NCI-H460 (cell line): Measurements from ENCODE around the gene HYAL2. TPM values are rescaled to one million over a fixed set of nuclear protein-coding genes. Genes with fewer than 3 reads are reported as not detected.
"Not testable (repeated sequence)": the region's sequence is repeated elsewhere in the genome, so short reads cannot be mapped to it uniquely, and the experiment has no call there.

ENCODE experiments used
- DNase-seq: peaks from one replicate; pipeline ENCODE4 v3.0.0-alpha.2; 2016; ENCODE audit warnings: low read depth; ENCODE audit errors: extremely low read depth
- total RNA-seq: library from RNA; depleted of rRNA; stranded (reverse); fragments of >200 nt; shearing (Covaris generic); gene quantifications from 2 replicates; pipeline ENCODE4 v1.2.3, GENCODE V29; 2014

HYAL2 gene
- total RNA-seq, 1 experiment from 2014 or later = 19.9 TPM

DNA sequence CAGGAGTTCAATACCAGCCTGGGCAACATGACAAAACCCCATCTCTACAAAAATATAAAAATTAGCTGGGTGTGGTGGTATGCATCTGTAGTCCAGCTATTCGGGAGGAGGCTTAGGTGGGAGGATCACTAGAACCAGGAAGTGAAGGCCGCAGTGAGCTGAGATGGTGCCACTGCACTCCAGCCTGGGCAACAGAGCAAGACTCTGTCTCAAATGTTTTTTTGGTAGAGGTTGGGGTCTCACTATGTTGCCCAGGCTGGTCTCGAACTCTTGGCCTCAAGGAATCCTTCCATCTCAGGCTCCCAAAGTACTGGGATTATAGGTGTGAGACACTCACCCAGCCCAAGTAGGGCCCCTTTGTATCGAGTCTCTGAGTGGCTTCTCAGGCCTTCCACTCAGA is 28.5 kb downstream of the HYAL2 start:
- DNase-seq = no peak

DNA sequence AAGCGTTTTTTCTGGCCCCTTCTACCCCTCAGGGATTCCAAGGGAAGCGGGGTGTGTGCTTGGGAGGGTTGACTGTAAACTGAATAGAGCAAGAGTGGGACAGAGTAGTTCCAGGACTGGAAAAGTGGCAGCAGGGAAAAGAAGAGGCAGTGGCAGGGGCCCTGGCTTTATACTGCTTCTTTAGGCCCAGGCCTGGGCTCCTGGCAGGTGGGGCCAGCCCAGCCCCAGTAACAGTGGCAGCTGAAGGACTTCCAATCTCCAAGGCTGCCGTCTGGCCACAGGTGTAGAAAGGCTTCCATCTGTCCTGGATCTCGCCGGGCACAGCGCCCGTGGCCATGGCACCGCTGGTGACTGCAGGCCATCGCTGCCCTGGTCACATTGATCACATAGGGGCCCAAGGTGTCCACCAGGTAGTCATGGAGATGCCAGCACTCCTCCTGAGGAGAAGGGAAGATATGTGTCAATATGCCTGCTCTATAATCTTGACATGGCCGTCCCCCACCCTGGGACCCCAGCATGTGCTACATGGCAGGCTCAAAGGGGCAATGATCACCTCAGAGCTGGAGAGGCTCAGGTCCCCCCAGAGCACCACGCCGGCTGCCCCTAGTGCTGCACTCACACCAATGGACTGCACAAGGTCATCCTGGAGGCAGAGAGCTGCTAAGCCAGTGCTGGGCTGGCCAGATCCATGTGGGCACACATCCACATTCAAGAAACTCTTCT is 29.3 kb downstream of the HYAL2 start:
- no peak for DNase-seq

DNA sequence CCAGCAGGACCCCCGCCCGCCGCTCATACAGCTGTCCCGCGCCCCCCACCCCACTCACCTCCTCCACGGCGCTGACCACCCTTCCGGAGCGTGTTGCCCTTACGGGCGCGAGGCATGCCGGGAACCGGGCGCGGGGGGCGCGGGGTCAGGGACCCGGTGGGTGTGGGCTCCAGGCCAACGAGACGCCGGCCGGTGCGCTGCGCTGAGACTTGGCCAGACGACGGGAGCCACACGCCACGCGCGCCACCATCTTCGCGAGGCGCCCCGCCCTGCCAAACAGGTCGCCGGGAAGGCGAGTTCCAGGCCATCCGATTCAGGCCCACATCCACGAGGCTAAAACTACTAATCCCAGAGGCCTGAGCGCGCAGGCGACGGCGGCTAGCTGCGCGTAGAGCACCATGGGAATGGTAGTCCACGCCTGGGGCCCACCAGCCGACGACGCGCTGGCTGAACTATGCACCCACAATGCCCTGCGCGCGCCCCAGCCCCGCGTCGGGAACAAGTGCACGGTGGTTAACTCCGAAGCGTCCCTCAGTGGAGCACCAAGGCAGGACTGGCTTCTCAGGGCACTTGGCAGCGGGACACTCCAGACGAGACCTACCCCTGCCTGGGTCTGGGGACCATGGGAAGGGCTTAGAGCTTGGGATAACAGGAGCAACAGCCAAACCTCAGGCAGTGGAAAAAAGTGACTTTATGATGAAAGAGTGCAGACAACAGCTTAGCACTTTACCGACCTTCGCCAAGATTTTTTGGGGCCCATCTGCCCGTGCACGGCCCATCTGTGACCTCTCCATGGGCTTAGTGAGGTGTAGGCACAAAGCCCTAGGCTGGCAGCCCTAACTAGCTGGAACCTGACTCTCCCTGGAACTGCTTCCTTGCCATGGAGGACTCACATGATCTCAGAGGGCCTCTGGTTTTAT is 30.1 kb downstream of the HYAL2 start, which contains the start of gene IFRD2:
Gene IFRD2 (minus strand): TSS at position 271 of the 920 bp plus-strand sequence. CDS start 155 bp downstream, at position 116.
- peak; percentile 94 for DNase-seq

DNA sequence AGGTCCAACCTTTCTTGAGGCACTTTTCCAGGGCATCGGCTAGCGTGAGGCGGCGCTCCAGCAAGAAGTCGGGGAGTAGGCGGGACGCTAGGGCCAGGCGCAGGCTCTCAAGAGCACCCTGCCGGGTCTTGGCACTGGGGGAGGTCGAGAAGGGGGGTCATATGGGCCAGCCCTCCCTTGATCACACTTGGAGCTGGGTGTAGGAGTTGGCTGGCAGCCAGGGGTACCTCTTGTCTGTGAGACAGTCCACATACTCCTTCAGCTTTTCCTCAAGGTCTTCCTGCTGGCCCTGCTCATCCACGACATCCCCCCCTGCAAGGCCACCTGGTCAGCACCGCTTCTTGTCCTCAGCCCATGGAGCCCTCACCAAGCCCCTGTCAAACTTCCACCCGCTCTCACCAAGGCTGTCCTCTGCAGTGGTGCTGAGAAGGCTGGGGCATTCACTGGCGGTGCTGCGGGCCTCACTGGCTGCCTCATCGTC is 32.3 kb downstream of the HYAL2 start:
- no peak for DNase-seq

DNA sequence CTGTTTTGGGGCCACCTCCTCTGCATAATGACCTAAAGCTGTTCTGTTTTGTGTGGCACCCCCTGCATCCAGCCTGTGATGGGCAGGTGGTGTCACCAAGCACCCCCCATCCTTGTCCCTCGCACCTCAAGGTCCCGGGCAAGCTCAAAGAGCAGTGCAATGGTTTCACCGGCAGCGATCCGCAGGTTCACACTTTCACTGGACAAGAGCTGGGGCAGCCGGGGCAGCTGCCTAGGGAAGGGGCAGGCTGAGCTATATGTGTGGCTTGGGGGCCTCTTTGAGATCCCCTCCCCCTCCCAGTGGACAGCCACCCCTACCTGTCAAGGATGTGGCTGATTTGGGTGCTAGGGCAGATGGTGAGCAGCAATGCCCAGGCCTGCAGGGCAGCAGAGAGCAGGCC is 33.4 kb downstream of the HYAL2 start:
- no peak for DNase-seq

DNA sequence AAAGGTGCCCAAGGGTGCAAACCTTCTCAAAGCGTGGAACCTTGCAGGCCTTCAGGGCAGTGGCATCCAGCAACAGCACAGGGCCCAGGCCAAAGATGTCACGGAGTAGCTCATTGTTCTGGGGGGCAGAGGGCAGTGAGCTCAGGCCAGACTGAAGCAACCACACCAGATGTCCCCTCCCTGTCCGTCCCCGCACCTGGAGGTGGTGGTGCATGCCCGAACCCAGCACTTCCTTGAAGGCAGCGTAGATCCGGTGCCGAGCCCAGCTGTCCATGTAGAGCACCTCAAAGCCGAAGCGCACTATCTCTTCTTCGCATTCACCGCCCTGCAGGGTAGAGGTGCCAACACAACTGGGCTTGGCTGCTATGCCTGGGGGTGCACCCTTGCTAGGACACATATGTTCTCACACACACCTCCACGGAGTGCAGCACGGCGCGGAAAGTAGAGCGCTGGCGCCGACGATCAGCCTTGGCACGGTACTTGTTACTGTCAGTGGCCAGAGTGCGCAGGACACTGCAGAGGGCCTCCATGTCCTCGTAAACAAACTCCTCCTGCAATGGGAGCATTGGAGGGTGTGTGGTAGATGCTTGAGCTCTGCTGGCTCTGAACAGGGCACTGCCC is 34.0 kb downstream of the HYAL2 start:
- no peak for DNase-seq

DNA sequence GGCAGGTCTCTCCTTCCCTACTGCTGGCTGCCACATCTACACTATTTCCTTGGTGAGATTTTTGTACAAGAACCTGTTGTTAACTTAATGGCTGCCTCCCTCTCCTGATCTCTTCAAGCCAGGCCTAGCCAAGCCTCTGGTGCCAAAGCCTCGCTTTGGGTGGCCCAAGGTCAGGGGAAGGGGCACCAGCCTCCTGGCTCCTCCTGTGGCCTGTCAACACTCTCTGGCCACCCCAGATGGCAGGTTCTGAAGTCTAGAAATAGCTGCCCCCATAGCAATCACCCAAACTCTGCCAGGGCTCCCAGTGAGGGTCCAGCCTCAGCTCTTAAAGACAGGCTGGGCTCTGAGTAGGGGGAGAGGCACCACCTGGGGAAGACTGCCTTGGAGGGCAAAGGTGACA is 35.3 kb downstream of the HYAL2 start:
- DNase-seq = no peak

DNA sequence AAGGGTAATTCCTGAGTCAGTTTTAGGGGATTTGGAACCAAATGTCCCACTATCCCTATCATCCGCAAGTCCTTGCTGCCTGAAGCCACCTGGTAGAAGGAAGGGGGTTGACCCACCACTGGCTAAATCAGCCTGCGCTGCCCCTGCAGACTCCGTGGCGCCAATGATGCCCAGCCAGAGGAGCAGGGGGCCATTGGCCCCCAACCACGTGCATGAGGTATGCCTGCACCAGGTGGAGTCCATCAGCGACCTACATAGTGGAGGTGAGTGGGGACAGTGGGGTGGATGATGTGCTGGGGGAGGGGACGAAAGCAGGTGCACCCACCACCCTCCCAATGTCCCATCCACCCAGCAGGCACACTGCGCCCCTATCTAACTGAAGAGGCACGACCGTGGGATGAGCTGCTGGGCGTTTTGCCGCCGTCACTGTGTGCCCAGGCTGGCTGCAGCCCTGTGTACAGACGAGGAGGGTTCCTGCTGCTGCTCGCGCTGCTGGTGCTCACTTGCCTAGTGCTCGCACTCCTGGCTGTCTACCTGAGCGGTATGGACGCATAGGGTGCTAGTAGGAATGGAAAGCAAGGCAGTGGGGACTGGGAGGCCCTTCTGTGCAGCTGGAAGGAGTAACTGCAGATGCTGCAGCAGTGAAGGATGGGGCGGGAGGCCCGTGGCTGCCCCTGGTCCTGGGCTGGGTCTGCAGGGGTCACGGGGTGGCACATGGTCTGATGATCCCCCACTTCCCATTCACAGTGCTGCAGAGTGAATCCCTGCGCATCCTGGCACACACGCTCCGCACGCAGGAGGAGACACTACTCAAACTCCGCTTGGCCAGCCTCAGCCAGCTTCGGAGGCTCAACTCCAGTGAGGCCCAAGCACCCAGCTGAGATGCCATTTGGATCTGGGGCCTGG is 36.0 kb downstream of the HYAL2 start:
- no peak for DNase-seq

DNA sequence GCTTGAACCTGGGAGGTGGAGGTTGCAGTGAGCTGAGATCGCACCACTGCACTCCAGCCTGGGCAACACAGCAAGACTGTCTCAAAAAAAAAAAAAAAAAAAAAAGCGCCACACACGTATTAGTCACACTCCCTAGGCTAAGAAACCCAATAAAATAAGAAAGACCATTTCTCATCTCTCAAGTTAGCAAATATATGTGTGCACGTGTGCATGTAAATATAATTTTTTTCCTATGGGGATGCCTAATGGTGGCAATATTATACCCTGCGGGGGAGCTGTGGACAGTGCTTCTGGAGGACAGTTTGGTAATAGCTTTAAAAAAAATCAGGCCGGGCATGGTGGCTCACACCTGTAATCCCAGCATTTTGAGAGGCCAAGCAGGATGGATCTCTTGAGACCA is 38.4 kb downstream of the HYAL2 start:
- DNase-seq = not testable (repeated sequence)

DNA sequence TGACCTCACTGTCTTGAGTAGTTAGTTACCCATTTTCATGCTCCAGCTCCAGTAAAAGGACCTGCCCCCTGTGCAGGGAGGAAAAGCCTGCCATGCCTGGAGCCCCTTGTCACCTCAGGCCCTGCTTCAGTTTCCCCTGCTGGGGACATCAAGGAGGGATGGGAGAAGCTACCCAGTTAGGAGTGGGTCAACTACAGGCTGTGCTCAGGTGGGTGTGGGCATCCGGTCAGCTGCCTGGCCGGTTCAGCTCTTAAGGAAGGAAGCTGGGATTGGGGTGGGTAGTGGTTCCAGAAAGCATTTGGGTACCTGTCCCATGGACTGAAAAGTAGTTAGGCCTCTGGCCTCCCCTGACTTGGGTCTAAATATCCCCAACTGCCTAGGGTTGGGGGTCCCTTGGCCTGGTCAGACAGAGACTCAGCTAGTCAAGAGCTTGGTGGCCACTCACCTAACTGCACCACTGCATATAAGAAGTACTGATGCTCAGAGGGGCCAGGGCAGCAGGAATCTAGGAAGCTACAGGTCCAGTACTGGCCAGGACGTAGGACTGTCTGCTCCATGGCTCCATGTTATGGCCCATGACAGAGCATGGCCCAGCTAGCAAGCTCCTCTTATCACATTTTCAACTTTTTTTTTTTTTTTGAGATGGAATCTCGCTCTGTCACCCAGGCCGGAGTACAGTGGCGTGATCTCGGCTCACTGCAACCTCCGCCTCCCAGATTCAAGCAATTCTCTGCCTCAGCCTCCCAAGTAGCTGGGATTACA is 43.1 kb downstream of the HYAL2 start:
- DNase-seq = no peak

DNA sequence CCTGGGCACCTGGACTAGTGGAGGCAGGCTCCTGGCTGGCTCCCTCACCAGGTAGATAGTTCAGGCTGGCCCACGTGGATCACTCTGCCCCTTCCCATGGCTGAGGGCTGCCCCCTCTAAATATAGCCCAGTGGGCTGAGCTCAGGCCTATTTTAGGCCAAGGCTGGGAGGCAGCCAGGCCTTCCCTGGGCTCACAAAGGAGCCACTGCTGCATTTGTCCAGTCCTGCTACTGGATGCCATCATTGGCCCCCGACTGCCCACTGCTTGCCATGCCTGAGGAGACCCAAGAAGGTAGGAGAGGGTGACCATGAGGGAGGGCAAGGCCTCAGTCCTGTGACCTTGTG is 43.7 kb downstream of the HYAL2 start, which contains the start of gene LSMEM2:
Gene LSMEM2 (plus strand): TSS at position 208 of the 345 bp plus-strand sequence. CDS start 27 bp downstream, at position 235.
- no peak for DNase-seq

DNA sequence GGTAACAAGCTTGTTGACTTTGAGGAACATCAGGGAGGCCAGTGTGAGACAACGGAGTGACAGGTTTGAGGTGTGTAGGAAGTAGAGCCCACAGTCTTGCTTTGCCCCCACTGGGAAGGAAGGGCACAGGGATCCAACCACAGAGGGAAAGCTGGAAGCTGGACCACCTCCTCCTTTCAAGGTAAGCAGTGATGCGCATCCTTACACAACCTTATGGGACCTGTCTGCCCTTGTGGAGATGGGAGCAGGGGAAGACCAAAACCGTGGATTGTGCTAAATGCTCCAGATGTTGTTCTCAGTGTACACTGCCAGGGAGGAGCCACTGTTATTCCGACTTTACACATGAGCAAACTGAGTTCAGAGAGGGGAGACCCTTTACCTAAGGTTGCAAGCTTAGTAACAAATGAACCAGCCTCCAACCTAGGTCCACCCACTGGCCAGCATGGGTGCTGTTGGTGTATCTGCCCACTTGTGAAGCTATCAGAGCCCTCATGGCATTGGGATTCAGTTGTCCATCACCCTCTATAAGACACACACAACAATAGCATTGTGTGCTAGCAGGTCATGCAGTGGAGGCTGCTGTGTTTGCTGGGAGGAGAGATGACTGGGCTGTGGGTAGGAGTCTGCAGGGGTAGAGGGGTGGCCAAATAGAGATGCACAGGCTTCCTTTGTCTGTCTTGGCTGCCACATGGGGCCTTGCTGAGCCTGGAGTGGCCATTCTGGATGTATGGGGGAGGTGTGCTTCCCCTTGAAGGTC is 44.2 kb downstream of the HYAL2 start:
- DNase-seq = no peak

DNA sequence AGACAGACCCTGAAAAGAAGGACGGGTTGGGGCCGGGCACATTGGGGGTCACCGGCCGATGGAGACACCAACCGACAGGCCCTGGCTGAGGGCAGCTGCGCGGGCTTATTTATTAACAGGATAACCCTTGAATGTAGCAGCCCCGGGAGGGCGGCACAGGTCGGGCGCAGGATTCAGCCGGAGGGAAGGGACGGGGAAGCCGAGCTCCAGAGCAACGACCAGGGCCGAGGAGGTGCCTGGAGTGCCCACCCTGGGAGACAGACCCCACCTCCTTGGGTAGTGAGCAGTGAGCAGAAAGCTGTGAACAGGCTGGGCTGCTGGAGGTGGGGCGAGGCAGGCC is 45.8 kb downstream of the HYAL2 start:
- DNase-seq = no peak

DNA sequence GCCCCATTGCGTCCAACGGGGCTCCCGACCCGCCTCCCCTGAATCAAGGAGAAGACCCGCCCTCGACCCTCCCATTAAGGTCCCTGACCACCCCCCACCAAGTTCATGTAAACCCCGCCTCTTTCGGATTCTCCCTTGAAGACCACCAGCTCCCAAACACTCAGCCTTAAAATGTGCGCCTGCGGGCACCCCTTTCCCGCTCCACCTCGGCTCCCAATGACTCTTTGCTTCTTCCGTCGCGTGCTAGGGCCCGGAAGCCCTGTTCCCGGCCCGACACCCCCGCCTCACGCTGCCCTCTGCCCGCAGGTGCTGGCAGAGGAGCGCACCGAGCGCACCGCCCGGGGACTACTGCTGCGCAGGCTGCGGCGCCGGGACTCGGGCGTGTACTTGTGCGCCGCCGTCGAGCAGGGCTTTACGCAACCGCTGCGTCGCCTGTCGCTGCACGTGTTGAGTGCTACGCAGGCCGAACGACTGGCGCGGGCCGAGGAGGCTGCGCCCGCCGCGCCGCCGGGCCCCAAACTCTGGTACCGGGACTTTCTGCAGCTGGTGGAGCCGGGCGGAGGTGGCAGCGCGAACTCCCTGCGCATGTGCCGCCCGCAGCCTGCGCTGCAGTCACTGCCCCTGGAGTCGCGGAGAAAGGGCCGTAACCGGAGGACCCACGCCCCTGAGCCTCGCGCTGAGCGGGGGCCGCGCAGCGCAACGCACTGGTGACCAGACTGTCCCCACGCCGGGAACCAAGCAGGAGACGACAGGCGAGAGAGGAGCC is 46.4 kb downstream of the HYAL2 start:
- no peak for DNase-seq

DNA sequence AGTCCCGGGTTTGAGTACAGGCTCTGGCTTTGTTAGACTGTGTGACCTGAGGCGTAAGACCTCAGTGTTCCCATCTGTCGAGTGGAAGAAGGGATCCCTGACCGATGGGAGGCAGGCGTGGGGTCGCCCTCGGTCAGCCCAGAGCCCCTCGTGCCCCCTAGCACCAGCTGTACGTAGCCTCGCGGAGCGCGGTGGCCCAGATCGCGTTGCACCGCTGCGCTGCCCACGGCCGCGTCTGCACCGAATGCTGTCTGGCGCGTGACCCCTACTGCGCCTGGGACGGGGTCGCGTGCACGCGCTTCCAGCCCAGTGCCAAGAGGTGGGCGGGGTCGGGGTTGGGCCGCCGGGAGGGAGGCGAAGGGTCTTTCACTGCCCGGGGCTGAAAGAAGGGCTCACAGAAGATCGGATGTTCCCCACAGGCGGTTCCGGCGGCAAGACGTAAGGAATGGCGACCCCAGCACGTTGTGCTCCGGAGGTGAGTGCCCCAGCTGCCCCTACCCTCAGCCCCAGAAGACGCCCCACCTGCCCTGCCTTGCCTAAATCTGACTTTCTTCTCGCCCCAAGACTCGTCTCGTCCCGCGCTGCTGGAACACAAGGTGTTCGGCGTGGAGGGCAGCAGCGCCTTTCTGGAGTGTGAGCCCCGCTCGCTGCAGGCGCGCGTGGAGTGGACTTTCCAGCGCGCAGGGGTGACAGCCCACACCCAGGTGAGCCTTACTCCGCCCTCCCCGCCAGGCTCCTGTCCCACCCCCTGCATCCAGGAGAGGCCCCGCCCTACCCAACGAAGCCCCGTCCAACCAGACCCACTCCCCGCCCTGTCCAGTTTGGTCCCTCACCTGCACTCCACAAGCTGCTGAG is 47.2 kb downstream of the HYAL2 start:
- no peak for DNase-seq

DNA sequence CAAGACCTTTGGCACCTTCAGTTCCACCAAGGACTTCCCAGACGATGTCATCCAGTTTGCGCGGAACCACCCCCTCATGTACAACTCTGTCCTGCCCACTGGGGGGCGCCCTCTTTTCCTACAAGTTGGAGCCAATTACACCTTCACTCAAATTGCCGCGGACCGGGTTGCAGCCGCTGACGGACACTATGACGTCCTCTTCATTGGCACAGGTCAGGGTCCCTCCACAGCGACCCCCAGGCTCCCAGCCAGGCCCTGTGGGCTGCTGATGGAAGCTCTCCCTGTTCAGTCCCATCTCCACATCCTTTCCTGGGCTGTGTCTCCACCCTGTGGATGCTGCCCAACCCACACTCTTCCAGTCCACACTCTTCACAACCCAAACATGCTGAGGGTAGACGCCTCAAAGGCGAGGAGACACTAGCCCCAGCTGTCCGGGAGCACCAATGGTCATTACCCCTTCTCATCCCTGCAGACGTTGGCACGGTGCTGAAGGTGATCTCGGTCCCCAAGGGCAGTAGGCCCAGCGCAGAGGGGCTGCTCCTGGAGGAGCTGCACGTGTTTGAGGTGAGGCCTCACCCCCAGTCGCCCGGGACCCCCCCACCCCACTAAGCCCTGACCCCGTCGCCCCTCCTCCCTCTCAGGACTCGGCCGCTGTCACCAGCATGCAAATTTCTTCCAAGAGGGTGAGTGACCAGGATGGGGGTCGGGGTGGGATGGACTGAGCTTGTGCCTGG is 48.0 kb downstream of the HYAL2 start:
- peak; percentile 38 for DNase-seq
